HepG2 (cell line): Measurements from ENCODE around the gene ZFP14. TPM values are rescaled to one million over a fixed set of nuclear protein-coding genes. Genes with fewer than 3 reads are reported as not detected.
A peak's percentile ranks its signal among the peaks of the same experiment; 100 is the strongest.

ENCODE experiments used
- ADNP ChIP-seq: sonication (generic); formaldehyde crosslinking; IDR thresholded peaks from 2 replicates; pipeline ENCODE4 v1.4.0; 2020; ENCODE audit warnings: missing genetic modification reagents
- ATF7-NPFF ChIP-seq: sonication (generic); formaldehyde crosslinking; IDR thresholded peaks from 2 replicates; pipeline ENCODE4 v1.8.1; 2023; ENCODE audit warnings: mild to moderate bottlenecking, low read depth, missing genetic modification reagents, moderate library complexity
- CBX1 ChIP-seq: IDR thresholded peaks from one replicate; pipeline ENCODE4 v1.6.1; 2016; ENCODE audit warnings: antibody characterized with exemption, low read depth
- EEA1 ChIP-seq: sonication (generic); formaldehyde crosslinking; IDR thresholded peaks from 2 replicates; pipeline ENCODE4 v1.5.1; 2020; ENCODE audit warnings: mild to moderate bottlenecking, missing genetic modification reagents, borderline replicate concordance
- HNF4G ChIP-seq, 2 experiments: sonication (generic) in 1 of 2; formaldehyde crosslinking in 1 of 2; IDR thresholded peaks; 2 replicates each; pipeline versions ENCODE4 v1.4.0 to v1.6.1; 2011 to 2020; ENCODE audit warnings: borderline replicate concordance in 2 of 2, low read depth in 2 of 2, mild to moderate bottlenecking in 2 of 2, low read length in 1 of 2, missing genetic modification reagents in 1 of 2, moderate library complexity in 1 of 2
- JUNB ChIP-seq: sonication (generic); formaldehyde crosslinking; IDR thresholded peaks from 2 replicates; pipeline ENCODE4 v1.8.0; 2022; ENCODE audit warnings: missing genetic modification reagents, mild to moderate bottlenecking, borderline replicate concordance
- KLF12 ChIP-seq: sonication (generic); formaldehyde crosslinking; IDR thresholded peaks from 2 replicates; pipeline ENCODE4 v1.4.0; 2020; ENCODE audit warnings: missing genetic modification reagents, borderline replicate concordance
- MAFK ChIP-seq, 2 experiments: IDR thresholded peaks in 1 of 2; conservative IDR thresholded peaks in 1 of 2; 2 replicates each; pipeline ENCODE4 v1.6.1; 2011; ENCODE audit warnings: improper control_type of control experiment in 2 of 2, low read length in 2 of 2
- NFKBIZ ChIP-seq: IDR thresholded peaks from 2 replicates; pipeline ENCODE4 v1.6.1; 2018; ENCODE audit warnings: missing genetic modification reagents, missing compliant biosample characterization
- ZFP41 ChIP-seq: sonication (generic); formaldehyde crosslinking; IDR thresholded peaks from 2 replicates; pipeline ENCODE4 v1.4.0; 2020; ENCODE audit warnings: mild to moderate bottlenecking, missing genetic modification reagents, borderline replicate concordance
- ZNF274 ChIP-seq: sonication (generic); formaldehyde crosslinking; IDR thresholded peaks from 2 replicates; pipeline ENCODE4 v1.5.1; 2020; ENCODE audit warnings: mild to moderate bottlenecking, missing genetic modification reagents
- ZNF605 ChIP-seq: sonication (generic); formaldehyde crosslinking; IDR thresholded peaks from 2 replicates; pipeline ENCODE4 v1.8.0; 2022; ENCODE audit warnings: mild to moderate bottlenecking, missing genetic modification reagents
- ZNF629 ChIP-seq: sonication (generic); formaldehyde crosslinking; conservative IDR thresholded peaks from 2 replicates; pipeline ENCODE4 v1.5.0; 2020; ENCODE audit warnings: missing genetic modification reagents
- ZNF737 ChIP-seq: sonication (generic); formaldehyde crosslinking; IDR thresholded peaks from 2 replicates; pipeline ENCODE4 v1.5.0; 2020; ENCODE audit warnings: missing genetic modification reagents, mild to moderate bottlenecking, borderline replicate concordance
- ZSCAN30 ChIP-seq: sonication (generic); formaldehyde crosslinking; IDR thresholded peaks from 2 replicates; pipeline ENCODE4 v1.5.0; 2020; ENCODE audit warnings: mild to moderate bottlenecking, missing genetic modification reagents
- polyA plus RNA-seq, 8 experiments: library from polyadenylated mRNA; depleted of rRNA in 3 of 8; stranded (reverse) in 7 of 8; unstranded in 1 of 8; fragments of >200 nt; fragmentation: Illumina TruSeq in 4 of 8; extraction: Trizol in 4 of 8; gene quantifications; 2 replicates each; pipeline versions ENCODE4 v1.2.1 to v1.2.3, GENCODE V29; 2011 to 2016; ENCODE audit warnings: low read depth in 4 of 8, missing spikeins in 1 of 8, mixed read lengths in 1 of 8; ENCODE audit not compliant: insufficient read depth in 1 of 8
- total RNA-seq, 5 experiments: library from RNA; depleted of rRNA; stranded (reverse); fragments of >200 nt; fragmentation: Illumina TruSeq; extraction: Trizol; gene quantifications; 2 replicates each; pipeline ENCODE4 v1.2.3, GENCODE V29; 2016; ENCODE audit warnings: low read depth in 1 of 5
- TF ChIP-seq, protein P1 (sequence below): sonication (generic); formaldehyde crosslinking; IDR thresholded peaks from 2 replicates; pipeline ENCODE4 v1.4.0; 2020; ENCODE audit warnings: mild to moderate bottlenecking, missing genetic modification reagents
- TF ChIP-seq, protein P2 (sequence below): sonication (generic); formaldehyde crosslinking; IDR thresholded peaks from 2 replicates; pipeline ENCODE4 v1.5.0; 2020; ENCODE audit warnings: missing genetic modification reagents
- TF ChIP-seq, protein P3 (sequence below): sonication (generic); formaldehyde crosslinking; IDR thresholded peaks from 2 replicates; pipeline ENCODE4 v1.4.0; 2020; ENCODE audit warnings: missing genetic modification reagents, borderline replicate concordance
- TF ChIP-seq, protein P4 (sequence below): sonication (generic); formaldehyde crosslinking; IDR thresholded peaks from 2 replicates; pipeline ENCODE4 v1.8.1; 2022; ENCODE audit warnings: low read depth, mild to moderate bottlenecking, missing genetic modification reagents

The ZFP14 gene
- total and polyA plus RNA-seq, 2 of the 13 experiments (the other 11 are each of a cell fraction or from before 2014, with no cell fraction given): 2.0 to 5.0 TPM

DNA sequence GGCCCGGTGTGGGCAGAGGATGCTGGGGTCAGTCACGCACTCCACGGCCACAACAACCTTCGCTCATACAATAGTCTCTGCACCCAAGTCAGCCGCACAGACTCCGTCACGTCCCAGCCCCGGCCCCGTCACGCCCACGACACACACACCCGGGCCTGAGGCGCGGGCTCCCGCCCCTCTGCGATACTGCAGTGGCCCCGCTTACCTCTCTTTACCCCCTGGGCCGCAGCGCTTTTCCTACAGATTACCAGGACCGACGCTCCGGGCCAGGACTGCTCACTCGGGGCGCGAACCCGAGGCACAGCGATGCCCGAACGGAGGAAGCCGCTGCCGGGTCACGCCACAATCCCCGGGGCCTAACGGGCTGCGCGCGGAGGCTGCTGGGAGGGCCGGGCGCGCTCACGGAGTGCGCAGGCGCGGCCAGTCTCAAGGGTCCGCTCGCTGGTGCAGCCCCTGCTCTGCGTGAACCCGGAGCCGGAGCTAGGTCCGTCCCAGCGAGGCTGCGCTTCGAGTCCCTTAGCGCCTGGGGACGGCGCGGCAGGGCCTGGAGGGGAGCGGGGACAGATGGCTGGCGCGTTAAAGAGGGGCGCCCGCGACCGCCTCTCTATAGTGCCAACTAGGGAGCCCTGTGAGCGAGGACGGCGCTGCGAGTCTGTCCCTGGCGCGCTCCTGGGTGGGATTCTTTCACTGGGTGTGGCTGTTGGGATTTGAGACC lies 39.4 kb upstream of the ZFP14 start, which contains the start of gene ZFP82 (continued):
- TF ChIP-seq, protein P1, sequence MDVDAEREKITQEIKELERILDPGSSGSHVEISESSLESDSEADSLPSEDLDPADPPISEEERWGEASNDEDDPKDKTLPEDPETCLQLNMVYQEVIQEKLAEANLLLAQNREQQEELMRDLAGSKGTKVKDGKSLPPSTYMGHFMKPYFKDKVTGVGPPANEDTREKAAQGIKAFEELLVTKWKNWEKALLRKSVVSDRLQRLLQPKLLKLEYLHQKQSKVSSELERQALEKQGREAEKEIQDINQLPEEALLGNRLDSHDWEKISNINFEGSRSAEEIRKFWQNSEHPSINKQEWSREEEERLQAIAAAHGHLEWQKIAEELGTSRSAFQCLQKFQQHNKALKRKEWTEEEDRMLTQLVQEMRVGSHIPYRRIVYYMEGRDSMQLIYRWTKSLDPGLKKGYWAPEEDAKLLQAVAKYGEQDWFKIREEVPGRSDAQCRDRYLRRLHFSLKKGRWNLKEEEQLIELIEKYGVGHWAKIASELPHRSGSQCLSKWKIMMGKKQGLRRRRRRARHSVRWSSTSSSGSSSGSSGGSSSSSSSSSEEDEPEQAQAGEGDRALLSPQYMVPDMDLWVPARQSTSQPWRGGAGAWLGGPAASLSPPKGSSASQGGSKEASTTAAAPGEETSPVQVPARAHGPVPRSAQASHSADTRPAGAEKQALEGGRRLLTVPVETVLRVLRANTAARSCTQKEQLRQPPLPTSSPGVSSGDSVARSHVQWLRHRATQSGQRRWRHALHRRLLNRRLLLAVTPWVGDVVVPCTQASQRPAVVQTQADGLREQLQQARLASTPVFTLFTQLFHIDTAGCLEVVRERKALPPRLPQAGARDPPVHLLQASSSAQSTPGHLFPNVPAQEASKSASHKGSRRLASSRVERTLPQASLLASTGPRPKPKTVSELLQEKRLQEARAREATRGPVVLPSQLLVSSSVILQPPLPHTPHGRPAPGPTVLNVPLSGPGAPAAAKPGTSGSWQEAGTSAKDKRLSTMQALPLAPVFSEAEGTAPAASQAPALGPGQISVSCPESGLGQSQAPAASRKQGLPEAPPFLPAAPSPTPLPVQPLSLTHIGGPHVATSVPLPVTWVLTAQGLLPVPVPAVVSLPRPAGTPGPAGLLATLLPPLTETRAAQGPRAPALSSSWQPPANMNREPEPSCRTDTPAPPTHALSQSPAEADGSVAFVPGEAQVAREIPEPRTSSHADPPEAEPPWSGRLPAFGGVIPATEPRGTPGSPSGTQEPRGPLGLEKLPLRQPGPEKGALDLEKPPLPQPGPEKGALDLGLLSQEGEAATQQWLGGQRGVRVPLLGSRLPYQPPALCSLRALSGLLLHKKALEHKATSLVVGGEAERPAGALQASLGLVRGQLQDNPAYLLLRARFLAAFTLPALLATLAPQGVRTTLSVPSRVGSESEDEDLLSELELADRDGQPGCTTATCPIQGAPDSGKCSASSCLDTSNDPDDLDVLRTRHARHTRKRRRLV (CRISPR knock-in tag): no peak
- TF ChIP-seq ZNF274 (peak; percentile 18; the same call in 1 of the 2 replicates), MAFK (conservative IDR thresholded peaks at IDR 0.05 in 1 of 2, IDR thresholded peaks at IDR 0.05 in 1 of 2; ENCODE audit: low read length in 2 of 2) (no peak), ZNF737 (CRISPR knock-in tag) (no peak), ZNF629 (CRISPR knock-in tag) (no peak), ADNP (CRISPR knock-in tag) (no peak), ATF7-NPFF (CRISPR knock-in tag) (no peak), ZFP41 (CRISPR knock-in tag) (no peak), HNF4G (IDR thresholded peaks at IDR 0.05; ENCODE audit: borderline replicate concordance, low read depth, low read length) (no peak), HNF4G (CRISPR knock-in tag; IDR thresholded peaks at IDR 0.05; ENCODE audit: borderline replicate concordance, low read depth) (no peak), ZNF605 (0 out of 2 replicates have a peak, but pooled peaks have one; percentile 36), CBX1 (no peak), JUNB (CRISPR knock-in tag) (no peak), ZSCAN30 (CRISPR knock-in tag) (no peak), KLF12 (CRISPR knock-in tag) (no peak), NFKBIZ (CRISPR knock-in tag) (no peak), EEA1 (CRISPR knock-in tag) (no peak)
- TF ChIP-seq, protein P2, sequence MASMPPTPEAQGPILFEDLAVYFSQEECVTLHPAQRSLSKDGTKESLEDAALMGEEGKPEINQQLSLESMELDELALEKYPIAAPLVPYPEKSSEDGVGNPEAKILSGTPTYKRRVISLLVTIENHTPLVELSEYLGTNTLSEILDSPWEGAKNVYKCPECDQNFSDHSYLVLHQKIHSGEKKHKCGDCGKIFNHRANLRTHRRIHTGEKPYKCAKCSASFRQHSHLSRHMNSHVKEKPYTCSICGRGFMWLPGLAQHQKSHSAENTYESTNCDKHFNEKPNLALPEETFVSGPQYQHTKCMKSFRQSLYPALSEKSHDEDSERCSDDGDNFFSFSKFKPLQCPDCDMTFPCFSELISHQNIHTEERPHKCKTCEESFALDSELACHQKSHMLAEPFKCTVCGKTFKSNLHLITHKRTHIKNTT (CRISPR knock-in tag): no peak
- TF ChIP-seq, protein P3, sequence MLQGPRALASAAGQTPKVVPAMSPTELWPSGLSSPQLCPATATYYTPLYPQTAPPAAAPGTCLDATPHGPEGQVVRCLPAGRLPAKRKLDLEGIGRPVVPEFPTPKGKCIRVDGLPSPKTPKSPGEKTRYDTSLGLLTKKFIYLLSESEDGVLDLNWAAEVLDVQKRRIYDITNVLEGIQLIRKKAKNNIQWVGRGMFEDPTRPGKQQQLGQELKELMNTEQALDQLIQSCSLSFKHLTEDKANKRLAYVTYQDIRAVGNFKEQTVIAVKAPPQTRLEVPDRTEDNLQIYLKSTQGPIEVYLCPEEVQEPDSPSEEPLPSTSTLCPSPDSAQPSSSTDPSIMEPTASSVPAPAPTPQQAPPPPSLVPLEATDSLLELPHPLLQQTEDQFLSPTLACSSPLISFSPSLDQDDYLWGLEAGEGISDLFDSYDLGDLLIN: no peak
- TF ChIP-seq, protein P4, sequence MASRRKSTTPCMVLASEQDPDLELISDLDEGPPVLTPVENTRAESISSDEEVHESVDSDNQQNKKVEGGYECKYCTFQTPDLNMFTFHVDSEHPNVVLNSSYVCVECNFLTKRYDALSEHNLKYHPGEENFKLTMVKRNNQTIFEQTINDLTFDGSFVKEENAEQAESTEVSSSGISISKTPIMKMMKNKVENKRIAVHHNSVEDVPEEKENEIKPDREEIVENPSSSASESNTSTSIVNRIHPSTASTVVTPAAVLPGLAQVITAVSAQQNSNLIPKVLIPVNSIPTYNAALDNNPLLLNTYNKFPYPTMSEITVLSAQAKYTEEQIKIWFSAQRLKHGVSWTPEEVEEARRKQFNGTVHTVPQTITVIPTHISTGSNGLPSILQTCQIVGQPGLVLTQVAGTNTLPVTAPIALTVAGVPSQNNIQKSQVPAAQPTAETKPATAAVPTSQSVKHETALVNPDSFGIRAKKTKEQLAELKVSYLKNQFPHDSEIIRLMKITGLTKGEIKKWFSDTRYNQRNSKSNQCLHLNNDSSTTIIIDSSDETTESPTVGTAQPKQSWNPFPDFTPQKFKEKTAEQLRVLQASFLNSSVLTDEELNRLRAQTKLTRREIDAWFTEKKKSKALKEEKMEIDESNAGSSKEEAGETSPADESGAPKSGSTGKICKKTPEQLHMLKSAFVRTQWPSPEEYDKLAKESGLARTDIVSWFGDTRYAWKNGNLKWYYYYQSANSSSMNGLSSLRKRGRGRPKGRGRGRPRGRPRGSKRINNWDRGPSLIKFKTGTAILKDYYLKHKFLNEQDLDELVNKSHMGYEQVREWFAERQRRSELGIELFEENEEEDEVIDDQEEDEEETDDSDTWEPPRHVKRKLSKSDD (CRISPR knock-in tag): no peak
